MCF 10A (cell line): ENCODE data around the gene SEL1L2. TPM values are rescaled to one million over a fixed set of nuclear protein-coding genes. Genes with fewer than 3 reads are reported as not detected.
A peak's percentile ranks its signal among the peaks of the same experiment; 100 is the strongest.

Experiments used
- BruUV-seq: library from RNA; stranded (reverse); fragments of 400-500 nt; replicated peaks from 2 replicates; lab custom pipeline; 2021; lab: Mats Ljungman, UMichigan
- CTCF ChIA-PET: fragments of 300-600 bp; sonication (Branson Sonifier 250); formaldehyde crosslinking; extraction: SDS; loops from one replicate; lab custom pipeline; 2021; ENCODE audit warnings: antibody characterized with exemption, inconsistent platforms; lab: Yijun Ruan, JAX
- POLR2A ChIA-PET: fragments of 300-600, 350-650 bp; sonication (Branson Sonifier 250); formaldehyde crosslinking; extraction: SDS; loops from one replicate; lab custom pipeline; 2020; ENCODE audit warnings: antibody characterized with exemption, inconsistent platforms; lab: Yijun Ruan, JAX
- DNase-seq: peaks from one replicate; pipeline ENCODE4 v3.0.0-alpha.2; 2018; ENCODE audit not compliant: unreplicated experiment
- H3K27ac Mint-ChIP-seq: one replicate; pipeline ENCODE4 v1.8.0; 2022; ENCODE audit warnings: mild to moderate bottlenecking, low read depth, mixed read lengths; ENCODE audit not compliant: unreplicated experiment
- H3K27me3 Mint-ChIP-seq: one replicate; pipeline ENCODE4 v1.8.0; 2022; ENCODE audit warnings: mixed read lengths; ENCODE audit not compliant: insufficient read depth, unreplicated experiment
- H3K36me3 Mint-ChIP-seq: one replicate; pipeline ENCODE4 v1.8.0; 2022; ENCODE audit warnings: mild to moderate bottlenecking, moderate library complexity, mixed read lengths; ENCODE audit not compliant: insufficient read depth, unreplicated experiment
- H3K4me1 Mint-ChIP-seq: one replicate; pipeline ENCODE4 v1.8.0; 2022; ENCODE audit warnings: mixed read lengths; ENCODE audit not compliant: insufficient read depth, unreplicated experiment
- H3K4me3 Mint-ChIP-seq: one replicate; pipeline ENCODE4 v1.8.0; 2022; ENCODE audit warnings: mild to moderate bottlenecking, moderate library complexity, mixed read lengths; ENCODE audit not compliant: unreplicated experiment
- H3K9me3 Mint-ChIP-seq: one replicate; pipeline ENCODE4 v1.8.0; 2022; ENCODE audit warnings: mixed read lengths; ENCODE audit not compliant: unreplicated experiment
- intact Hi-C: fragments of 100-400 bp; cut with micrococcal nuclease; formaldehyde crosslinking; loops from 2 replicates; pipeline ENCODE4 v1.14.1; 2022
- total RNA-seq: library from RNA; stranded (reverse); gene quantifications from 2 replicates; pipeline ENCODE4 v1.2.3, GENCODE V29; 2022
- TF ChIP-seq, protein P1 (sequence below): fragments of 200-600 bp; IDR thresholded peaks from one replicate; pipeline ENCODE4 v1.8.0; 2022; ENCODE audit warnings: antibody characterized with exemption, mild to moderate bottlenecking; ENCODE audit not compliant: unreplicated experiment

Gene SEL1L2
- total RNA-seq, 1 experiment from 2014 or later, result not detected

DNA sequence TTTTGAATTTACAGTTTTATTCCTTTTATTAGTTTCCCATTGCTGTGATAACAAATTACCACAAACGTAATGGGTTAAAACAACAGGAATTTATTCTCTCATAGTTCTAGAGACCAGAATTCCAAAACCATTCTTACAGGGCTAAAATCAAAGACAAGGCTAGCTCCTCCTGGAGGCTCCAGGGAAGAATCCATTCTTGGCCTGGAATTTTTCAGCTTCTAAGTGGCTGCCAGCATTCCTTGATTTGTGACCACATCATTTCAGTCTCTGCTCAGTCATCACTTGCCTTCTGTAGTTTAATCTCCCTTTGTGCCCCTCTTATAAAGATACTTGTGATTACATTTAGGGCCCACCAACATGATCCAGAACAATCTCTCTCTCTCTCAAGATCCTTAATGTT is 897 bp upstream of the SEL1L2 start:
- intact Hi-C loops, result no loop called here
- BruUV-seq, result no TSS peak

GRCh38 chr20:13984211-13984610 is 6.2 kb downstream of the SEL1L2 start:
- Mint-ChIP-seq H3K27ac (no peak overlapping the region), H3K36me3 (no peaks in the 10 kb centered on the region), H3K4me3 (no peak overlapping the region), H3K27me3 (no peaks in the 10 kb centered on the region), H3K4me1 (no peaks in the 10 kb centered on the region), H3K9me3 (no peaks in the 10 kb centered on the region)
- peak; percentile 15 for DNase-seq
- POLR2A ChIA-PET, result no interaction called here
- no TSS peak for BruUV-seq
- TF ChIP-seq, protein P1, sequence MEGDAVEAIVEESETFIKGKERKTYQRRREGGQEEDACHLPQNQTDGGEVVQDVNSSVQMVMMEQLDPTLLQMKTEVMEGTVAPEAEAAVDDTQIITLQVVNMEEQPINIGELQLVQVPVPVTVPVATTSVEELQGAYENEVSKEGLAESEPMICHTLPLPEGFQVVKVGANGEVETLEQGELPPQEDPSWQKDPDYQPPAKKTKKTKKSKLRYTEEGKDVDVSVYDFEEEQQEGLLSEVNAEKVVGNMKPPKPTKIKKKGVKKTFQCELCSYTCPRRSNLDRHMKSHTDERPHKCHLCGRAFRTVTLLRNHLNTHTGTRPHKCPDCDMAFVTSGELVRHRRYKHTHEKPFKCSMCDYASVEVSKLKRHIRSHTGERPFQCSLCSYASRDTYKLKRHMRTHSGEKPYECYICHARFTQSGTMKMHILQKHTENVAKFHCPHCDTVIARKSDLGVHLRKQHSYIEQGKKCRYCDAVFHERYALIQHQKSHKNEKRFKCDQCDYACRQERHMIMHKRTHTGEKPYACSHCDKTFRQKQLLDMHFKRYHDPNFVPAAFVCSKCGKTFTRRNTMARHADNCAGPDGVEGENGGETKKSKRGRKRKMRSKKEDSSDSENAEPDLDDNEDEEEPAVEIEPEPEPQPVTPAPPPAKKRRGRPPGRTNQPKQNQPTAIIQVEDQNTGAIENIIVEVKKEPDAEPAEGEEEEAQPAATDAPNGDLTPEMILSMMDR, result no peak
- intact Hi-C loops, result no loop called here
- CTCF ChIA-PET, result interaction anchor here (1.2 to 1.3 kb wide), 2 partner anchors 78 to 86 kb away, joined by 3 read pairs; no protein-coding TSS in a partner anchor

More for the DNA sequence above, 897 bp upstream of the SEL1L2 start:
- H3K4me3 Mint-ChIP-seq, result no peak overlapping the region
- H3K9me3 Mint-ChIP-seq, result peaks cover 13% of the 10 kb centered on the region
- TF ChIP-seq, protein P1, result no peak
- no peaks in the 10 kb centered on the region for H3K27me3 Mint-ChIP-seq
- H3K27ac Mint-ChIP-seq, result no peak overlapping the region
- peaks cover 5% of the 10 kb centered on the region for H3K36me3 Mint-ChIP-seq
- ChIA-PET POLR2A (interaction anchor here (0.6 kb wide), 2 partner anchors 25 to 649 kb away, joined by 3 to 4 read pairs; no protein-coding TSS in a partner anchor), CTCF (interaction anchor here (0.5 to 1.4 kb wide), 3 partner anchors 68 to 171 kb away, joined by 3 to 5 read pairs (median 3); no protein-coding TSS in a partner anchor)
- H3K4me1 Mint-ChIP-seq, result peaks cover under 1% of the 10 kb centered on the region
- no peak for DNase-seq

DNA sequence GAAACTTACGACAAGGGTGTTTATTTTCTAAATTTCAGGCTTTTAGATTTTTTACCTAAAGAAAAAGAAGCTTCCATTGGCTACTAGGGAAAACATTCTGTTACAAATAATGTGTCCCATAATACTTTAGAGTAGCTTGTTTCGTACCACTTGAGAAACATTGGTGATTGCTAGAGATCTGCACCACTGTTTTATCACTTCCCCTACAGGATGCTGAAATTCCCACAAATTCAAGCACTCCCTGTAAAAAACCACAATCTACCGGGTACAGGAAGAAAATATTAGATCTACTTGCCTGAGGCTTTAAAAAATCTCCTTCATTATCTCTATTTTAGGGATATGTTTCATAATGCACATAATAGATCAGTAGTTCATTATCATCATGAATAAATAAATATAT is 29.9 kb downstream of the SEL1L2 start:
- ChIA-PET CTCF (interaction anchor here (0.6 kb wide), 1 partner anchor 9 kb away, joined by 4 read pairs; no protein-coding TSS in a partner anchor), POLR2A (interaction anchor here (0.6 to 0.7 kb wide), 2 partner anchors 862 to 1285 kb away, joined by 3 read pairs; no protein-coding TSS in a partner anchor)
- H3K9me3 Mint-ChIP-seq, result no peaks in the 10 kb centered on the region
- TF ChIP-seq, protein P1, result no peak
- H3K4me1 Mint-ChIP-seq, result peaks cover 6% of the 10 kb centered on the region
- H3K4me3 Mint-ChIP-seq, result no peak overlapping the region
- H3K36me3 Mint-ChIP-seq, result no peaks in the 10 kb centered on the region
- BruUV-seq, result no TSS peak
- H3K27ac Mint-ChIP-seq, result no peak overlapping the region
- H3K27me3 Mint-ChIP-seq, result no peaks in the 10 kb centered on the region
- intact Hi-C loops, result no loop called here
- no peak for DNase-seq

- Mint-ChIP-seq H3K4me3 (no peak overlapping the region), H3K4me1 (peaks cover 6% of the 10 kb centered on the region), H3K36me3 (no peaks in the 10 kb centered on the region), H3K9me3 (no peaks in the 10 kb centered on the region), H3K27ac (no peak overlapping the region), H3K27me3 (no peaks in the 10 kb centered on the region)
- TF ChIP-seq, protein P1, result no peak
- POLR2A ChIA-PET, result no interaction called here
- CTCF ChIA-PET, result no interaction called here
- intact Hi-C loops, result no loop called here
- DNase-seq, result no peak
- BruUV-seq, result no TSS peak
These were observed 30.3 kb downstream of the SEL1L2 start for GRCh38 chr20:13960119-13960518.
